BLaER1 treated with 17β-estradiol and CSF1 and Interleukin-3, amounts not matched to agents 10 nM and 100 nM (cell line): ENCODE data around the gene BCAT1.

Experiments
- H3K27ac ChIP-seq, 11 experiments: shearing (Covaris generic); formaldehyde crosslinking; 2 replicates each; pipeline ENCODE4 v1.8.1; 2022
- H3K27me3 ChIP-seq, 11 experiments: shearing (Covaris generic); formaldehyde crosslinking; 2 replicates each; pipeline ENCODE4 v1.8.1; 2022
- H3K36me3 ChIP-seq, 11 experiments: shearing (Covaris generic); formaldehyde crosslinking; 2 replicates each; pipeline ENCODE4 v1.8.1; 2022
- H3K4me1 ChIP-seq, 10 experiments: shearing (Covaris generic); formaldehyde crosslinking; 2 replicates each; pipeline ENCODE4 v1.8.1; 2022
- H3K4me2 ChIP-seq, 11 experiments: shearing (Covaris generic); formaldehyde crosslinking; 2 replicates each; pipeline ENCODE4 v1.8.1; 2022
- H3K4me3 ChIP-seq, 10 experiments: shearing (Covaris generic); formaldehyde crosslinking; 2 replicates each; pipeline ENCODE4 v1.8.1; 2022
- H3K9ac ChIP-seq, 11 experiments: shearing (Covaris generic); formaldehyde crosslinking; 2 replicates each; pipeline ENCODE4 v1.8.1; 2022
- H3K9me3 ChIP-seq, 11 experiments: shearing (Covaris generic); formaldehyde crosslinking; replicated peaks in 1 of 11; 2 replicates each; pipeline ENCODE4 v1.8.1; 2022
- H4K20me1 ChIP-seq, 11 experiments: shearing (Covaris generic); formaldehyde crosslinking; 2 replicates each; pipeline ENCODE4 v1.8.1; 2022
- Cebpa-rat ChIP-seq, 11 experiments: shearing (Covaris generic); IDR thresholded peaks; 2 replicates each; pipeline ENCODE4 v1.8.1; 2022

Gene BCAT1

DNA sequence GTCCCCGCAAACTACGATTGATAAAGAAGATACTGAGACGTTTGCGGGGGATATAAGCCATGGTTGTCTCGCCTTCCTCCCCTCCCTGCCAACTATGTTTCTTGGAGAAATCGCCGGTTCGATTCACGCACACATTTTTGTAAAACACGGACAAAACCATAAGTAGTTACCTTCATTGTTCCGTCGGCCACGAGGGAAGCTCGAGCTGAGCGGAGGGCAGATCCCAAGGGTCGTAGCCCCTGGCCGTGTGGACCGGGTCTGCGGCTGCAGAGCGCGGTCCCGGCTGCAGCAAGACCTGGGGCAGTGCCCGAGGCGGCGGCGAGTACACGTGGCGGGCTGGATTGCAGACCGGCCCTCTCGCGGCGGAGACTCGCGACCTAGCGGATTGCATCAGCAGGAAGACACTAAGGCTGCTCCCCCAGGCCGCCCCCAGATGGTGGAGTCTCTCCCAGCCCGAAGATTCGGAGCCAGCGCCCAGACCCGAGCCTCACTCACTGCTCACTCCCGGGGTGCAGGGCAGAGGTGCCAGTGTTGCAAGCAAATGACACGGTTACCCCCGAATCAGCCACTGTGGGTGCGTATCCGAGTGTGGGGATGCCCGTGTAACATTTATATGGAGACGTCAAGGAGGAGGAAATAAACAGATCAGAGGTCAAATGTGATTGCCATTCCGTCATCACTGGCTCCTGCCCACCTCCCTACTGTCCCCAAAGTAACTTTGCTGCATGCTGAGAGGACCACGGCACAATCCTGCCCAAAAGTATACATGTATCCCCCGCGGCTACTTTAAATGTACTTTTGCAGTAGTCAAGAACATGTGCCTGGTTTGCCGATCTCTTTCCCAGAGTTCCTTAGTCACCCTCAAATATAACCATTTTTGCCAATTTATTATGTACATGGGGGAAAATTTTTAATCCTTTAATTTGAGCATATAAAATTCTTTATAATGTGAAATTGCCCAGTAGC lies at the start of gene BCAT1:
BCAT1 (minus strand) TSS at position 345 of the 966 bp plus-strand sequence; CDS start at position 176, 169 bp downstream.
- no peaks in the 10 kb centered on the region for H3K27me3 ChIP-seq
- H4K20me1 ChIP-seq = peaks cover 0 to 22% (median 8%) of the 10 kb centered on the region in 11 experiments; a peak in 7 of 22 replicates
- peak within 1 kb of the TSS; percentile 84 to 97 (median 92) for H3K9ac ChIP-seq
- peak within 1 kb of the TSS; percentile 76 to 93 (median 84) for H3K4me2 ChIP-seq
- peaks cover 5 to 19% (median 15%) of the 10 kb centered on the region in 11 experiments; a peak in 20 of 22 replicates for H3K36me3 ChIP-seq
- H3K27ac ChIP-seq = peak within 1 kb of the TSS; percentile 63 to 96 (median 91)
- no peaks in the 10 kb centered on the region for H3K9me3 ChIP-seq
- H3K4me1 ChIP-seq = peaks cover 52 to 64% (median 58%) of the 10 kb centered on the region in 10 experiments
- peak within 1 kb of the TSS; percentile 76 to 87 (median 80) for H3K4me3 ChIP-seq
- TF ChIP-seq Cebpa-rat (IDR thresholded peaks at IDR 0.05) = peak in 8 of 11 experiments; percentile 44 to 90 (median 60); a peak in 10 of 22 replicates

GRCh38 chr12:24997970-24998582 lies 49.2 kb upstream of the BCAT1 start:
- Histone ChIP-seq H3K27ac (peak overlapping the region in 10 of 11 experiments; percentile 56 to 80 (median 70); a peak in 21 of 22 replicates), H3K4me1 (peaks cover 79 to 98% (median 90%) of the 10 kb centered on the region in 10 experiments), H3K4me2 (peak overlapping the region; percentile 80 to 99 (median 93)), H3K36me3 (no peaks in the 10 kb centered on the region; a peak in 1 of 22 replicates), H3K4me3 (peak overlapping the region in 8 of 10 experiments; percentile 22 to 69 (median 52); a peak in 15 of 20 replicates), H3K9ac (peak overlapping the region in 10 of 11 experiments; percentile 46 to 77 (median 64); a peak in 20 of 22 replicates), H3K27me3 (no peaks in the 10 kb centered on the region; a peak in 1 of 22 replicates), H4K20me1 (no peaks in the 10 kb centered on the region; a peak in 1 of 22 replicates), H3K9me3 (no peaks in the 10 kb centered on the region)
- TF ChIP-seq Cebpa-rat (IDR thresholded peaks at IDR 0.05) = no peak

DNA sequence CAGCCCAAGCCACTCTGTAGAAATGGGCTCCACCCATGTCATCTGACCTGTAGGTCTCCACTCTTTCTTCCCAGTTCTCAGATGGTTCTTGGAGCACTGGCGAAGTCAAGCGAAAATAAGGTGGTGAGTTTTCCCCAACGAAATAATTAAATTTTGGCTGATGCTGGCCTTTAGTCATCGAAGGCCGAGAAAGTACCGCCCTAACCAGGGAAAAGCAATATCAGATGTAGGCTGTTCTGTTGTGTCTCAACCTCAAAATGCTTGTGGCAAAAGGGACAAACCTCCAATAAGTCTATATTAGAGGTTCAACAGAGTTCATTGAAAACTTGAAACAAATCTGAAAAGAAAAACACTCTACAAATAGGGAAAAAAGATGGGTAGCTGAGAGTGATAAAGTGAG lies 48.6 kb upstream of the BCAT1 start:
- H4K20me1 ChIP-seq = no peaks in the 10 kb centered on the region; a peak in 1 of 22 replicates
- H3K4me3 ChIP-seq = peak overlapping the region in 9 of 10 experiments; percentile 14 to 69 (median 47); a peak in 16 of 20 replicates
- peak overlapping the region; percentile 80 to 99 (median 93) for H3K4me2 ChIP-seq
- no peaks in the 10 kb centered on the region; a peak in 1 of 22 replicates for H3K36me3 ChIP-seq
- H3K27ac ChIP-seq = peak overlapping the region in 10 of 11 experiments; percentile 56 to 80 (median 70); a peak in 21 of 22 replicates
- H3K9me3 ChIP-seq = no peaks in the 10 kb centered on the region
- H3K27me3 ChIP-seq = no peaks in the 10 kb centered on the region; a peak in 1 of 22 replicates
- peak overlapping the region in 10 of 11 experiments; percentile 29 to 77 (median 64); a peak in 20 of 22 replicates for H3K9ac ChIP-seq
- TF ChIP-seq Cebpa-rat (IDR thresholded peaks at IDR 0.05) = no peak
- peaks cover 79 to 100% (median 94%) of the 10 kb centered on the region in 10 experiments for H3K4me1 ChIP-seq

- Histone ChIP-seq H3K9me3 (no peaks in the 10 kb centered on the region), H3K4me3 (peak overlapping the region in 9 of 10 experiments; percentile 19 to 69 (median 56); a peak in 17 of 20 replicates), H4K20me1 (no peaks in the 10 kb centered on the region; a peak in 1 of 22 replicates), H3K9ac (peak overlapping the region in 10 of 11 experiments; percentile 15 to 77 (median 64); a peak in 17 of 22 replicates), H3K4me2 (peak overlapping the region; percentile 80 to 99 (median 93)), H3K36me3 (no peaks in the 10 kb centered on the region; a peak in 1 of 22 replicates), H3K27ac (peak overlapping the region in 9 of 11 experiments; percentile 33 to 80 (median 71); a peak in 18 of 22 replicates), H3K27me3 (no peaks in the 10 kb centered on the region; a peak in 1 of 22 replicates), H3K4me1 (peaks cover 79 to 100% (median 91%) of the 10 kb centered on the region in 10 experiments)
- no peak for TF ChIP-seq Cebpa-rat (IDR thresholded peaks at IDR 0.05)
These were observed 47.9 kb upstream of the BCAT1 start for GRCh38 chr12:24996820-24997219.

DNA sequence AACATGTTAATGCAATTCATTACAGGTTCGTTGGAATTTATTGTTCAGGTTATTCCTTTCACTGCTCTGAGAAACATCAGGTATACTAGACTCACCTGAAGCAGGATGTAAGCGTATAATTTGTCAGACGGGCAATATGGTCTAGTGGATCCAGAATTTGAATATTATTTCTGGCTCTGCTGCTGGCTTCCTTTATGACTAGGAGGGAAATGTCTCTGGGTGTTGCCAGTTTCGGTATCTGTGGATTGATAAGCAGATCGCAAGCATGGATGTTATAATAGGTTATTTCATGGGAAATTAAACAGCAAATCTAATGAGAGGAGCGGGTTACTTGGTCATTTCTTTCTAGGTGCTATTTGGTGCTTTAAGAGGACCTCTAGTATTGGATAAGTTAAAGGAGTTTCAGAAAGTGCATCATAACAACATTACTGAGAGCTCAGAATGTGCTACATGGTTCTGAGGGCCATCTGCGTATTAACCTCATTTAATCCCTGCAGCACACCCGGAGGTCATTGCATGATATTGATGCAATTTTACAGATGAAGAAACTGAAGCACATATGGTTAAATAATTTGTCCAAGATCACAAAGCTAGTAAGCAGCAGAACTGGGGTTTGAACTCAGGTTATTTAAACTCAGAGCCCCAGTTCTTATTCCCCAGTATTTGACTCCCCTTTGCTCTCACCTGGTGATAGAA lies 47.3 kb upstream of the BCAT1 start:
- no peak for TF ChIP-seq Cebpa-rat (IDR thresholded peaks at IDR 0.05)
- Histone ChIP-seq H3K9me3 (no peaks in the 10 kb centered on the region), H3K4me3 (peak overlapping the region; percentile 19 to 69 (median 55); a peak in 17 of 20 replicates), H3K36me3 (no peaks in the 10 kb centered on the region; a peak in 1 of 22 replicates), H4K20me1 (peaks cover 0 to 1% (median 0%) of the 10 kb centered on the region in 11 experiments; a peak in 2 of 22 replicates), H3K27me3 (no peaks in the 10 kb centered on the region; a peak in 1 of 22 replicates), H3K4me2 (peak overlapping the region; percentile 80 to 99 (median 93)), H3K4me1 (peaks cover 76 to 100% (median 86%) of the 10 kb centered on the region in 10 experiments), H3K9ac (peak overlapping the region; percentile 1 to 77 (median 61); a peak in 20 of 22 replicates), H3K27ac (peak overlapping the region in 9 of 11 experiments; percentile 33 to 80 (median 71); a peak in 18 of 22 replicates)

GRCh38 chr12:24993793-24994192 lies 44.9 kb upstream of the BCAT1 start:
- Histone ChIP-seq H3K27ac (peak overlapping the region in 9 of 11 experiments; percentile 3 to 80 (median 71); a peak in 17 of 22 replicates), H3K4me3 (peak overlapping the region in 7 of 10 experiments; percentile 12 to 69 (median 30); a peak in 8 of 20 replicates), H3K27me3 (no peaks in the 10 kb centered on the region; a peak in 1 of 22 replicates), H3K4me1 (peaks cover 54 to 82% (median 64%) of the 10 kb centered on the region in 10 experiments), H3K4me2 (peak overlapping the region; percentile 45 to 99 (median 93)), H3K36me3 (no peaks in the 10 kb centered on the region; a peak in 1 of 22 replicates), H3K9me3 (no peaks in the 10 kb centered on the region), H3K9ac (peak overlapping the region in 8 of 11 experiments; percentile 24 to 77 (median 68); a peak in 16 of 22 replicates), H4K20me1 (peaks cover 0 to 7% (median 0%) of the 10 kb centered on the region in 11 experiments; a peak in 2 of 22 replicates)
- no peak for TF ChIP-seq Cebpa-rat (IDR thresholded peaks at IDR 0.05)

DNA sequence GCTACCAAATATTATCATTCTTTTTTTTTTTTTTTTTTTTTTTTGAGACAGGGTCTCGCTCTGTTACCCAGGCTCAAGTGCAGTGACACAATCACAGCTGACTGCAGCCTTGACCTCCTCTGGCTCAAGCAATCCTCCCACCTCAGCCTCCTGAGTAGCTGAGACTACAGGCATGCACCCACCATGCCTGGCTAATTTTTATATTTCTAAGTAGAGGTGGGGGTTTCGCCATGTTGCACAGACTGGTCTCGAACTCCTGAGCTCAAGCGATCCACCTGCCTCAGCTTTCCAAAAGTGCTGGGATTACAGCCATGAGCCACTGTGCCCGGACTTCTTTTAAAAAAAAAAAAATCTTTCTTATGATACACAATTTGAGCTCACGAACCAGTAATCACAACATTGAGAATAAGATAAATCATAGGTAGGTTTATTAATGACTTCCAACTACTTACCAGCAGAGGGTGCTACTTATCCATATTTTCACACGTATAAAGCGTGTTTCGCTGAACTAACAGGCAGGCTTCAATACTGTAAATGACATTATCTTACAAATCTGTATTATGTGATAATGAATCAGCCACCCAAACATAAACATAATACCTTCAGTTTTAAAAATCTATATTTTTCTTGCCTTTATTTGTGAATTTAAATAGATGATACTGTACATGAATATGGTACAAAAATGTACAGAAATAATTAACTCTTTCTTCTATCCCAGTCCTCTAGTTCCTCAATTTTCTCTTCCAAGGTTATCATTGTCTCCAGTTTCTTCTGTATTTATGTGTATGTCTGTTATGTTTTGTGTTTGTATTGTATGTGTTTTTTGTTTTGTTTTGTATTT lies 42.5 kb upstream of the BCAT1 start:
- peaks cover 31 to 58% (median 48%) of the 10 kb centered on the region in 10 experiments for H3K4me1 ChIP-seq
- peak overlapping the region in 1 of 10 experiments; percentile 69; a peak in 1 of 20 replicates for H3K4me3 ChIP-seq

More for the DNA sequence above, 42.5 kb upstream of the BCAT1 start:
- peak overlapping the region in 2 of 11 experiments; percentile 15 to 27; a peak in 2 of 22 replicates for H3K9ac ChIP-seq
- H3K27ac ChIP-seq = 0 out of 22 replicates have a peak overlapping the region, but pooled peaks of 1 of the 11 experiments have one; percentile 8
- no peaks in the 10 kb centered on the region for H3K27me3 ChIP-seq
- no peak for TF ChIP-seq Cebpa-rat (IDR thresholded peaks at IDR 0.05)
- H4K20me1 ChIP-seq = peaks cover 0 to 7% (median 0%) of the 10 kb centered on the region in 11 experiments; a peak in 2 of 22 replicates
- H3K9me3 ChIP-seq = no peaks in the 10 kb centered on the region
- H3K36me3 ChIP-seq = no peaks in the 10 kb centered on the region; a peak in 1 of 22 replicates
- peak overlapping the region in 6 of 11 experiments; percentile 50 to 99 (median 86); a peak in 10 of 22 replicates for H3K4me2 ChIP-seq
